VCaP (cell line): ENCODE data around the gene SMCR8.
"Not testable (repeated sequence)": the region's sequence is repeated elsewhere in the genome, so short reads cannot be mapped to it uniquely, and the experiment has no call there.

Experiments used
- H3K27ac ChIP-seq: fragments of 450-650 bp; 2 replicates; pipeline ENCODE4 v1.5.1; 2017
- TF ChIP-seq, protein P1 (sequence below): fragments of 450-650 bp; conservative IDR thresholded peaks from 2 replicates; pipeline ENCODE4 v1.5.1; 2017; ENCODE audit warnings: mild to moderate bottlenecking, moderate library complexity

SMCR8 gene

DNA sequence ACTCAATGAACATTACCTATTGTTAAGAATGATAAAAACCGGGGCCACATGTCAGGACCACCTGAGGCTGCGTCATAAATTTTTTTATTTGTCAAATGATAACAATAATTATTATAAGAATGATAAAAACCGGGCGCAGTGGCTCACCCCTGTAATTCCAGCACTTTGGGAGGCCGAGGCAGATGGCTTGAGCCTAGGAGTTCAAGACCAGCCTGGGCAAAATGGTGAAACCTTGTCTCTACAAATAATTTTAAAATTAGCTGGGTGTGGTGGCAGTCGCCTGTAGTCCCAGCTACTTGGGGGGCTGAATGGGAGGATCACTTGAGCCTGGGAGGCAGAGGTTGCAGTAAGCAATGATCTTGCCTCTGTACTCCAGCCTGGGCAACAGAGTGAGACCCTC, 49.1 kb downstream of the SMCR8 start:
- H3K27ac ChIP-seq, result peak overlapping the region; percentile 89
- TF ChIP-seq, protein P1, sequence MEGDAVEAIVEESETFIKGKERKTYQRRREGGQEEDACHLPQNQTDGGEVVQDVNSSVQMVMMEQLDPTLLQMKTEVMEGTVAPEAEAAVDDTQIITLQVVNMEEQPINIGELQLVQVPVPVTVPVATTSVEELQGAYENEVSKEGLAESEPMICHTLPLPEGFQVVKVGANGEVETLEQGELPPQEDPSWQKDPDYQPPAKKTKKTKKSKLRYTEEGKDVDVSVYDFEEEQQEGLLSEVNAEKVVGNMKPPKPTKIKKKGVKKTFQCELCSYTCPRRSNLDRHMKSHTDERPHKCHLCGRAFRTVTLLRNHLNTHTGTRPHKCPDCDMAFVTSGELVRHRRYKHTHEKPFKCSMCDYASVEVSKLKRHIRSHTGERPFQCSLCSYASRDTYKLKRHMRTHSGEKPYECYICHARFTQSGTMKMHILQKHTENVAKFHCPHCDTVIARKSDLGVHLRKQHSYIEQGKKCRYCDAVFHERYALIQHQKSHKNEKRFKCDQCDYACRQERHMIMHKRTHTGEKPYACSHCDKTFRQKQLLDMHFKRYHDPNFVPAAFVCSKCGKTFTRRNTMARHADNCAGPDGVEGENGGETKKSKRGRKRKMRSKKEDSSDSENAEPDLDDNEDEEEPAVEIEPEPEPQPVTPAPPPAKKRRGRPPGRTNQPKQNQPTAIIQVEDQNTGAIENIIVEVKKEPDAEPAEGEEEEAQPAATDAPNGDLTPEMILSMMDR, result no peak

- H3K27ac ChIP-seq, result no peak overlapping the region
- TF ChIP-seq, protein P1, result no peak
Measured at GRCh38 chr17:18368946-18369345, 53.9 kb downstream of the SMCR8 start.

DNA sequence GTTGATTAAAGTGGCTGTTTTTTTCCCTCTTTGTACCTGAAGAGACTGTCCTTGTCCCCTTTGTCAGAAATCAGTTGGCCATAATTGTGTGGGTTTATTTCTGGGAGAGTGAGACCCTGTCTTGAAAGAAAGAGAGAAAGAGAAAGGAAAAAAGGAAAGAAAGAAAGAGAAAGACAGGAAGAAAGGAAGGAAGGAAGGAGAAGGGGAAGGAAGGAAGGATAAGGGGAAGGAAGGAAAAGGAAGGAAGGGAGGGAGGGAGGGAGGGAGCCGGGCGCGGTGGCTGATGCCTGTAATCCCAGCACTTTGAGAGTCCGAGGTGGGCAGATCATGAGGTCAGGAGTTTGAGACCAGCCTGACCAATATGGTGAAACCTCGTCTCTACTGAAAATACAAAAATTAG, 55.7 kb downstream of the SMCR8 start:
- H3K27ac ChIP-seq, result no peak overlapping the region
- TF ChIP-seq, protein P1, result no peak

- no peak overlapping the region for H3K27ac ChIP-seq
- TF ChIP-seq, protein P1, result no peak
Measured at GRCh38 chr17:18371455-18371854, 56.4 kb downstream of the SMCR8 start.

- not testable (repeated sequence) for H3K27ac ChIP-seq
Measured at GRCh38 chr17:18373181-18373580, 58.1 kb downstream of the SMCR8 start.

DNA sequence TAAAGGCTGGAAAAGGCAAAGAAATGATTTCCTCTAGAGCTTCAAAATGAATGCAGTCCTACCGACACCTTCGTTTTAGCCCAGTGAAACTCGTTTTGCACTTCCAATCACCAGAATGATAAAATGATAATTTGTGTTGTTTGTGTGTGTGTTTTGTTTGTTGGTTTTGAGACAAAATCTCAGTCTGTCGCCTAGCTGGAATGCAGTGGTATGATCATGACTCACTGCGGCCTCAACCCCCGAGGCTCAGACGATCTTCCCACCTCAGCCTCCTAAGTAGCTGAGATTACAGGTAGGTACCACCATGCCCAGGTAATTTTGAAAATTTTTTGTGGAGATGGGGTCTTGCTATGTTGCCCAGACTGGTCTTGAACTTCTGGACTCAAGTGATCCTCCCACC, 59.1 kb downstream of the SMCR8 start:
- TF ChIP-seq, protein P1, result no peak

More for the DNA sequence above, 59.1 kb downstream of the SMCR8 start:
- no peak overlapping the region for H3K27ac ChIP-seq
